Measurements from ENCODE around the gene WDPCP.
"Not testable (repeated sequence)": the region's sequence is repeated elsewhere in the genome, so short reads cannot be mapped to it uniquely, and the experiment has no call there.

WDPCP gene

DNA sequence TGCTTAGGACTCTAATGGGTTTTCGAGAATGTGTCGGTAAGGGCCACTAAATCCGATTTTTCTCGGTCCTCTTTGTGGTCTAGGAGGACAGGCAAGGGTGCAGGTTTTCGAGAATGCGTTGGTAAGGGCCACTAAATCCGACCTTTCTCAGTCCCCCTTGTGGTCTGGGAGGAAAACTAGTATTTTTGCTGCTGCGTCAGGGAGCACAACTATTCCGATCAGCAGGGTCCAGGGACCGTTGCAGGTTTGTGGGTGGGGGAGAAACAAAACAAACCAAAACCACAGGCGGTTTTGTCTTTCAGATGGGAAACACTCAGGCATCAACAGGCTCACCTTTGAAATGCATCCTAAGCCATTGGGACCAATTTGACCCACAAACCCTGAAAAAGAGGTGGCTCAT, 264.6 kb downstream of the WDPCP start:
- H3K18ac ChIP-seq (ENCODE audit: low read depth in 1 of 2, low read length in 2 of 2); H3K9me3 ChIP-seq (ENCODE audit: control insufficient read depth, low read length); H2AK5ac ChIP-seq (ENCODE audit: low read length, severe bottlenecking); H3K79me1 ChIP-seq (replicated peaks; ENCODE audit: low read length, poor library complexity, severe bottlenecking); H3K36me3 ChIP-seq (ENCODE audit: control insufficient read depth in 1 of 2, insufficient read depth in 2 of 2, low read depth in 1 of 2, low read length in 2 of 2); H3K23ac ChIP-seq (ENCODE audit: low read length in 2 of 2); H2BK120ac ChIP-seq (ENCODE audit: low read depth, low read length); H2BK15ac ChIP-seq (ENCODE audit: low read depth, poor library complexity, severe bottlenecking); H3K4me3 ChIP-seq (ENCODE audit: insufficient read depth in 1 of 2, low read depth in 1 of 2, low read length in 2 of 2); H3K4me2 ChIP-seq (ENCODE audit: low read length, poor library complexity, severe bottlenecking); H3K9ac ChIP-seq (ENCODE audit: low read length); H2BK12ac ChIP-seq (ENCODE audit: low read length in 2 of 2); H4K91ac ChIP-seq (ENCODE audit: low read length); H2AFZ ChIP-seq (ENCODE audit: low read depth, low read length); DNase-seq; H3K4me1 ChIP-seq (ENCODE audit: control insufficient read depth, insufficient read depth, low read depth, low read length); H3K4ac ChIP-seq (ENCODE audit: low read depth in 1 of 2, low read length in 2 of 2); H3K14ac ChIP-seq (ENCODE audit: low read length in 2 of 2); H2BK5ac ChIP-seq (ENCODE audit: low read depth, low read length, poor library complexity, severe bottlenecking); H4K8ac ChIP-seq (ENCODE audit: low read length); H3K27ac ChIP-seq (ENCODE audit: low read length, poor library complexity, severe bottlenecking); H3K27me3 ChIP-seq (ENCODE audit: control insufficient read depth in 1 of 2, insufficient read depth in 1 of 2, low read length in 2 of 2): not testable (repeated sequence)
- 52% methylated on average over 11 of the region's 11 CpGs for WGBS

DNA sequence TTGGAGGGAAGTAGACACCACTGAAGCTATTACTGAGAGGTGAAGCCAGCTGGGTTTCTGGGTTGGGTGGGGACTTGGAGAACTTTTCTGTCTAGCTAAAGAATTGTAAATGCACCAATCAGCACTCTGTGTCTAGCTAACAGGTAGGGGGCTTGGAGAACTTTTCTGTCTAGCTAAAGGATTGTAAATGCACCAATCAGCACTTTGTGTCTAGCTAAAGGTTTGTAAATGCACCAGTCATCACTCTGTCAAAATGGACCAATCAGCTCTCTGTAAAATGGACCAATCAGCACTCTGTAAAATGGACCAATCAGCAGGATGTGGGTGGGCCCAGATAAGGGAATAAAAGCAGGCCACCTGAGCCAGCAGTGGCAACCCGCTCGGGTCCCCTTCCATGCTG, 266.3 kb downstream of the WDPCP start:
- H3K4me3 ChIP-seq (ENCODE audit: insufficient read depth in 1 of 2, low read depth in 1 of 2, low read length in 2 of 2); H3K36me3 ChIP-seq (ENCODE audit: control insufficient read depth in 1 of 2, insufficient read depth in 2 of 2, low read depth in 1 of 2, low read length in 2 of 2); H3K9me3 ChIP-seq (ENCODE audit: control insufficient read depth, low read length); H3K79me1 ChIP-seq (replicated peaks; ENCODE audit: low read length, poor library complexity, severe bottlenecking); H2BK120ac ChIP-seq (ENCODE audit: low read depth, low read length); H3K4me1 ChIP-seq (ENCODE audit: control insufficient read depth, insufficient read depth, low read depth, low read length); H2AFZ ChIP-seq (ENCODE audit: low read depth, low read length); H4K91ac ChIP-seq (ENCODE audit: low read length); H2BK5ac ChIP-seq (ENCODE audit: low read depth, low read length, poor library complexity, severe bottlenecking); H3K4me2 ChIP-seq (ENCODE audit: low read length, poor library complexity, severe bottlenecking); H3K27me3 ChIP-seq (ENCODE audit: control insufficient read depth in 1 of 2, insufficient read depth in 1 of 2, low read length in 2 of 2); H2BK15ac ChIP-seq (ENCODE audit: low read depth, poor library complexity, severe bottlenecking); H3K18ac ChIP-seq (ENCODE audit: low read depth in 1 of 2, low read length in 2 of 2); H3K27ac ChIP-seq (ENCODE audit: low read length, poor library complexity, severe bottlenecking); H2BK12ac ChIP-seq (ENCODE audit: low read length in 2 of 2); H3K23ac ChIP-seq (ENCODE audit: low read length in 2 of 2); DNase-seq; H3K9ac ChIP-seq (ENCODE audit: low read length); H2AK5ac ChIP-seq (ENCODE audit: low read length, severe bottlenecking); H3K14ac ChIP-seq (ENCODE audit: low read length in 2 of 2); H4K8ac ChIP-seq (ENCODE audit: low read length); H3K4ac ChIP-seq (ENCODE audit: low read depth in 1 of 2, low read length in 2 of 2): not testable (repeated sequence)
- 96% methylated on average over 2 of the region's 2 CpGs for WGBS

DNA sequence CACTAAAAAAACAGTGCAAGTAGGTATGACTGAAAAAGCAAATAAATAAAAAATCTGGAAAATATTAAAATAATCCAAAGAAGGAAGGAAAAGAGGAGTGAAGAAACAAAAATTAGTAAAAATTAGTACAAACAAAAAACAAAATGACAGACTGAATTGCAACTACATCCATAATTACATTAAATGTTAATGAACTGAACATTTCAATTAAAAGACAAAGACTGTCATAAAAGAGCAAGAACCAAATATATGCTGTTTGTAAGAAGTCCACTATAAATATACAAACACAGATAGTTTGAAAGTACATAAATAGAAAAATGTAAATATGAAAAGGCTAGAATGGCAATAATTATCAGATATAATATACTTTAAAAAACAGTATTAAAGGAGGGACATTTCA, 267.6 kb downstream of the WDPCP start:
- H2AFZ ChIP-seq (ENCODE audit: low read depth, low read length), result no peak overlapping the region
- H4K8ac ChIP-seq (ENCODE audit: low read length), result no peak overlapping the region
- no peak overlapping the region for H3K23ac ChIP-seq (ENCODE audit: low read length in 2 of 2)
- no peak overlapping the region for H3K4me3 ChIP-seq (ENCODE audit: insufficient read depth in 1 of 2, low read depth in 1 of 2, low read length in 2 of 2)
- H2AK5ac ChIP-seq (ENCODE audit: low read length, severe bottlenecking), result no peak overlapping the region
- H2BK12ac ChIP-seq (ENCODE audit: low read length in 2 of 2), result no peak overlapping the region
- H3K4ac ChIP-seq (ENCODE audit: low read depth in 1 of 2, low read length in 2 of 2), result no peak overlapping the region
- H3K27me3 ChIP-seq (ENCODE audit: control insufficient read depth in 1 of 2, insufficient read depth in 1 of 2, low read length in 2 of 2), result no peaks in the 10 kb centered on the region
- H3K9ac ChIP-seq (ENCODE audit: low read length), result no peak overlapping the region
- no peak overlapping the region for H2BK120ac ChIP-seq (ENCODE audit: low read depth, low read length)
- H3K9me3 ChIP-seq (ENCODE audit: control insufficient read depth, low read length), result no peaks in the 10 kb centered on the region
- no peak overlapping the region for H3K18ac ChIP-seq (ENCODE audit: low read depth in 1 of 2, low read length in 2 of 2)
- H4K91ac ChIP-seq (ENCODE audit: low read length), result no peak overlapping the region
- no peaks in the 10 kb centered on the region for H3K36me3 ChIP-seq (ENCODE audit: control insufficient read depth in 1 of 2, insufficient read depth in 2 of 2, low read depth in 1 of 2, low read length in 2 of 2)
- H2BK15ac ChIP-seq (ENCODE audit: low read depth, poor library complexity, severe bottlenecking), result no peak overlapping the region
- H3K14ac ChIP-seq (ENCODE audit: low read length in 2 of 2), result no peak overlapping the region
- H3K4me1 ChIP-seq (ENCODE audit: control insufficient read depth, insufficient read depth, low read depth, low read length), result no peaks in the 10 kb centered on the region
- no peaks in the 10 kb centered on the region for H3K79me1 ChIP-seq (replicated peaks; ENCODE audit: low read length, poor library complexity, severe bottlenecking)
- H2BK5ac ChIP-seq (ENCODE audit: low read depth, low read length, poor library complexity, severe bottlenecking), result no peak overlapping the region
- H3K27ac ChIP-seq (ENCODE audit: low read length, poor library complexity, severe bottlenecking), result no peak overlapping the region
- no peak for DNase-seq
- H3K4me2 ChIP-seq (ENCODE audit: low read length, poor library complexity, severe bottlenecking), result no peak overlapping the region

DNA sequence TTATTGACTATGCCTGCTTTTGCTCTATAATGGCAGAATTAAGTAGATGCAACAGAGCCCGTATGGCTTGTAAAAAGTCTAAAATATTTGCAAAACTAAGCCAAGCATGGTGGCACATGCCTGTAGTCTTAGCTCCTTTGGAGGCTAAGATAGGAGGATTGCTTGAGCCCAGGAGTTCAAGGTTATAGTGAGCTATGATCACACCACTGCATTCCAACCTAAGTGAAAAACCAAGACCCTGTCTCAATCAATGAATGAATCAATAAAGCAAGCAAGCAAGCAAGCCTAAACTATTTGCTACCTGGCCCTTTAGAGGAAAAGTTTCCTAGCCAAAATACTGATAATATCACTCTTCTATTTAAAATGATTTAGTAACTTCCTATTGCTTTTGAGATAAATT, 277.7 kb downstream of the WDPCP start:
- 85% methylated on average over 1 of the region's 1 CpG for WGBS

More for the DNA sequence above, 277.7 kb downstream of the WDPCP start:
- no peak overlapping the region for H4K8ac ChIP-seq (ENCODE audit: low read length)
- no peak overlapping the region for H2BK12ac ChIP-seq (ENCODE audit: low read length in 2 of 2)
- no peak overlapping the region for H2BK120ac ChIP-seq (ENCODE audit: low read depth, low read length)
- no peaks in the 10 kb centered on the region for H3K4me1 ChIP-seq (ENCODE audit: control insufficient read depth, insufficient read depth, low read depth, low read length)
- H3K27me3 ChIP-seq (ENCODE audit: control insufficient read depth in 1 of 2, insufficient read depth in 1 of 2, low read length in 2 of 2), result no peaks in the 10 kb centered on the region
- H3K18ac ChIP-seq (ENCODE audit: low read depth in 1 of 2, low read length in 2 of 2), result no peak overlapping the region
- no peak overlapping the region for H3K4me2 ChIP-seq (ENCODE audit: low read length, poor library complexity, severe bottlenecking)
- H3K4ac ChIP-seq (ENCODE audit: low read depth in 1 of 2, low read length in 2 of 2), result no peak overlapping the region
- H3K23ac ChIP-seq (ENCODE audit: low read length in 2 of 2), result no peak overlapping the region
- no peak overlapping the region for H2BK5ac ChIP-seq (ENCODE audit: low read depth, low read length, poor library complexity, severe bottlenecking)
- no peak overlapping the region for H3K4me3 ChIP-seq (ENCODE audit: insufficient read depth in 1 of 2, low read depth in 1 of 2, low read length in 2 of 2)
- H4K91ac ChIP-seq (ENCODE audit: low read length), result no peak overlapping the region
- H2AK5ac ChIP-seq (ENCODE audit: low read length, severe bottlenecking), result no peak overlapping the region
- H3K36me3 ChIP-seq (ENCODE audit: control insufficient read depth in 1 of 2, insufficient read depth in 2 of 2, low read depth in 1 of 2, low read length in 2 of 2), result no peaks in the 10 kb centered on the region
- peaks cover 17% of the 10 kb centered on the region for H3K9me3 ChIP-seq (ENCODE audit: control insufficient read depth, low read length)
- H2BK15ac ChIP-seq (ENCODE audit: low read depth, poor library complexity, severe bottlenecking), result no peak overlapping the region
- H3K14ac ChIP-seq (ENCODE audit: low read length in 2 of 2), result no peak overlapping the region
- H3K27ac ChIP-seq (ENCODE audit: low read length, poor library complexity, severe bottlenecking), result no peak overlapping the region
- no peak for DNase-seq
- no peak overlapping the region for H3K9ac ChIP-seq (ENCODE audit: low read length)
- H3K79me1 ChIP-seq (replicated peaks; ENCODE audit: low read length, poor library complexity, severe bottlenecking), result no peaks in the 10 kb centered on the region
- no peak overlapping the region for H2AFZ ChIP-seq (ENCODE audit: low read depth, low read length)

All from mesenchymal stem cell (in vitro differentiated cells and primary cell).